Measurements from ENCODE around the gene STC2. TPM values are rescaled to one million over a fixed set of nuclear protein-coding genes. Genes with fewer than 3 reads are reported as not detected.

Gene STC2
- total RNA-seq, 4 donors from 2014 or later, result 0.64 to 26.1 (median 1.9) TPM

- H3K27me3 ChIP-seq, result peaks cover 0 to 3% (median 0%) of the 10 kb centered on the region in 4 donors
- H3K36me3 ChIP-seq, result no peaks in the 10 kb centered on the region
- no peak overlapping the region for H3K27ac ChIP-seq
- intact Hi-C loops (cut with DNase I), result no loop called here
- peaks cover 9 to 20% (median 14%) of the 10 kb centered on the region in 3 donors for H3K4me1 ChIP-seq
- TF ChIP-seq CTCF (IDR thresholded peaks at IDR 0.05) (no peak), POLR2A (IDR thresholded peaks at IDR 0.05) (no peak)
- no peak overlapping the region for H3K4me3 ChIP-seq
- H3K9me3 ChIP-seq, result peaks cover 0 to 11% (median 8%) of the 10 kb centered on the region in 3 donors
- DNase-seq, result no peak
Measured at GRCh38 chr5:173308226-173308625, 20.0 kb downstream of the STC2 start.

DNA sequence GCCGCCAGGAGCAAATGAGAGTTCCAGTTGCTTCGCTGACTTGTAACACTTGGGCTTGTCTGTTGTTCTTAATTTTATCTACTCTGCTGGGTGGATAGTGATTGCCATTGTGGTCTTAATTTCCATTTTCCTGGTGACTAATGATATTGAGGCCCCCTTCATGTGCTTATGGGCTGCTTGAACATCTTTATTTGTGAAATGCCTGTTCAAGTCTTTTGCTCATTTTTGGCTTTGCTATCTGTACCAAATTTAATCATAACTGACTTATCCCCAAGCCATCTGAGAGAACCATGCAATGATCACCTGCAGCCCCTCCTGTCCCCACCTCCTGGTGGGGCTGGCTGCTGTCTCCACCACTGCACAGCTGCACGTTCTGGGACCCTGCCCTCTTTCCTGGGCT lies 20.5 kb downstream of the STC2 start:
- peaks cover 0 to 4% (median 0%) of the 10 kb centered on the region in 4 donors for H3K27me3 ChIP-seq
- peaks cover 9 to 20% (median 14%) of the 10 kb centered on the region in 3 donors for H3K4me1 ChIP-seq
- DNase-seq, result no peak
- no peak for TF ChIP-seq CTCF (IDR thresholded peaks at IDR 0.05)
- TF ChIP-seq POLR2A (IDR thresholded peaks at IDR 0.05), result no peak
- H3K4me3 ChIP-seq, result no peak overlapping the region
- WGBS, 2 donors, result 89 to 93% methylated on average over 3 of the region's 3 CpGs
- no peak overlapping the region for H3K27ac ChIP-seq
- H3K9me3 ChIP-seq, result peaks cover 0 to 11% (median 8%) of the 10 kb centered on the region in 3 donors
- intact Hi-C loops (cut with DNase I), result no loop called here
- no peaks in the 10 kb centered on the region for H3K36me3 ChIP-seq

- Histone ChIP-seq H3K36me3 (no peaks in the 10 kb centered on the region), H3K9me3 (peaks cover 0 to 11% (median 8%) of the 10 kb centered on the region in 3 donors), H3K4me1 (peaks cover 13 to 26% (median 14%) of the 10 kb centered on the region in 3 donors), H3K27ac (no peak overlapping the region), H3K4me3 (no peak overlapping the region), H3K27me3 (peaks cover 0 to 14% (median 0%) of the 10 kb centered on the region in 4 donors)
- no peak for TF ChIP-seq CTCF (IDR thresholded peaks at IDR 0.05)
- no peak for TF ChIP-seq POLR2A (IDR thresholded peaks at IDR 0.05)
- no peak for DNase-seq
- intact Hi-C loops (cut with DNase I), result no loop called here
- 74 to 76% methylated on average over 3 of the region's 3 CpGs for whole genome bisulfite sequencing, 2 donors
Measured at GRCh38 chr5:173306695-173307094, 21.5 kb downstream of the STC2 start.

- intact Hi-C loops (cut with DNase I), result no loop called here
- no peak overlapping the region for H3K4me3 ChIP-seq
- no peaks in the 10 kb centered on the region for H3K36me3 ChIP-seq
- H3K4me1 ChIP-seq, result peaks cover 0 to 6% (median 4%) of the 10 kb centered on the region in 3 donors
- no peak for DNase-seq
- WGBS, 2 donors, result 70 to 75% methylated on average over 7 to 8 of the region's 10 CpGs
- H3K9me3 ChIP-seq, result peaks cover 0 to 11% (median 8%) of the 10 kb centered on the region in 3 donors
- H3K27me3 ChIP-seq, result peaks cover 0 to 18% (median 0%) of the 10 kb centered on the region in 4 donors
- H3K27ac ChIP-seq, result no peak overlapping the region
- no peak for TF ChIP-seq CTCF (IDR thresholded peaks at IDR 0.05)
- TF ChIP-seq POLR2A (IDR thresholded peaks at IDR 0.05), result no peak
Measured at GRCh38 chr5:173304591-173304988, 23.6 kb downstream of the STC2 start.

DNA sequence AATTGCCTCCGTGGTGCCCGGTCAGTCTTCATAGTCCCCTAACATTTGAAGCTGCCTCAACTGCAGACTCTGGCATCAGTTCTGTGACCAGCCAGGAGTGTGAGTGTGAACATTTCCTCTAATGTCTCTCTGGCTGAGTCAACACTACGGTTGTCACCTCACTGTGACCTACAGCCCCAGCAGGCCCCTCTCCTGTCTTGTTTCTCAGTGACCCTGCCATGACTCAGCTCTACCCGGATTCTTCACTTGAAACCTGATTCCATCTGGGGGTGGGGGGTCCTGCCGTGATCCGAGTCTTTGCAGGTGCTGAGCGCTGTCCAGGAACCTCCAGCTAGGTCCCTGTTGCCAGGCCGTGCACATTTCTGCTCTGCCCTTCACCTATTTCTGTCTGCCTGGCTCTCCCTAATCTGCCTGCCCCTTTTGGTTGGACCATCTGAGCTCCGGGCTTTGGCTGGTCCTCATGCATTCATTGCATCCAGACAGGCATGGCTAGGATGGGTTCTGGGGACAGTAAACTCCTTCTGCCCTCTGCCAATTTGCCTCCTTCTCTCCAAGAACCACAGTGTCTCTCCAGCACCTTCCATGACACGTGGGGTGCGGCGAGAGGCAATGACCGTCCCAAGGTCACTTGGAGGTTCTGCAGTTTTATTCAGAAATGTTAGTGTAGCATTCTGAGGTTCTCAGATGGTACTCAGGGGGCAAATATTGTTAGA lies 24.2 kb downstream of the STC2 start:
- no peak overlapping the region for H3K27ac ChIP-seq
- peaks cover 0 to 5% (median 4%) of the 10 kb centered on the region in 3 donors for H3K4me1 ChIP-seq
- TF ChIP-seq CTCF (IDR thresholded peaks at IDR 0.05) (no peak), POLR2A (IDR thresholded peaks at IDR 0.05) (no peak)
- no peaks in the 10 kb centered on the region for H3K36me3 ChIP-seq
- 79 to 80% methylated on average over 13 of the region's 13 CpGs for WGBS, 2 donors
- intact Hi-C loops (cut with DNase I), result no loop called here
- H3K4me3 ChIP-seq, result no peak overlapping the region
- peaks cover 0 to 11% (median 8%) of the 10 kb centered on the region in 3 donors for H3K9me3 ChIP-seq
- H3K27me3 ChIP-seq, result peaks cover 0 to 23% (median 0%) of the 10 kb centered on the region in 4 donors
- no peak for DNase-seq
